HG03432 (cell line): ENCODE results near the gene MARCHF11.

Experiments
- ATAC-seq: cut with Tn5 transposase; IDR thresholded peaks from one replicate; pipeline ENCODE4 v1.9.1; 2021; ENCODE audit warnings: mild to moderate bottlenecking, moderate library complexity; ENCODE audit not compliant: unreplicated experiment

The MARCHF11 gene

DNA sequence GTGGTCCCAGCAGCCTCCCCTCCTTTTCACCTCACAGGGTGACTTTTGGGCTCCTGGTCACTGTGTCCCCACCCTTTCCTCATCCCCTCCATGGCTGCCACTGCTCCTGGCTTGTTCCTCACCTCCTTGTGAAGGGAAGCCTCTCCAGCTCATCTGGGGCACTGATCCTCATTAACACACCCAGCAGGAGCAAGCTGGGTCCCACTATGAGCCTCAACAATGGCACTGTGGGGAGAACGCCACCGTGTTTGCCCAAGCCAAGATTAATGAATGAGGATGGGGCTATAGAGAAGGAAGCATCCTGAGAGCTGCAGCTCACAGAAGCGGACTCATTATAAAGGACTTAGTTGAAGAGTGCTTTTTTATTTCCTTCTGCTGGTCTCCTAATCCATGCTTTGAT, 118.4 kb downstream of the MARCHF11 start:
- ATAC-seq = no peak

- ATAC-seq = no peak
Observed at GRCh38 chr5:16057277-16057676, 122.3 kb downstream of the MARCHF11 start.

DNA sequence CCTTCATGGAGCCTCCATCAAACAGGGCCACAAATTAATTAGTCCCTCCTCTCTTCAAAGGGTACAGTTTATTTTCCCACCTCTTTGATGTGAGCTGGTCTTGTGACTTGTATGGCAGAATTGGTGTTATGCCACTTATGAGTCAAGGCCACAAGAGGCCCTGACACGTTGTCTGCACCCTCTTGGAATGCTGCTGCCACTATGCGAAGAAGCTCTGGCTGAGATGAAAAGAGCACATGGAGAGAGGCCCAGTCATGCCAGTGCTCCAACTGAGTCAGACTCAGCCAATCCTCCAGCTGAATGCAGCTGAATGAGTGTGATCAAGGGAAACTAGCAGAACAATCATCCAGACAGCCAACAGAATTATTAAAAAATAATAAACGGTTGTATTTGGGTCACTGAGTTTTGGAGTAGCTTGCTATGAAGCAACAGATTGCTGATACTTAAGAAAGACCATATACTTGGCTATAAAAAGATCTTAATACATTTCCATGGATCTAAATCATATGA, 128.3 kb downstream of the MARCHF11 start:
- no peak for ATAC-seq

DNA sequence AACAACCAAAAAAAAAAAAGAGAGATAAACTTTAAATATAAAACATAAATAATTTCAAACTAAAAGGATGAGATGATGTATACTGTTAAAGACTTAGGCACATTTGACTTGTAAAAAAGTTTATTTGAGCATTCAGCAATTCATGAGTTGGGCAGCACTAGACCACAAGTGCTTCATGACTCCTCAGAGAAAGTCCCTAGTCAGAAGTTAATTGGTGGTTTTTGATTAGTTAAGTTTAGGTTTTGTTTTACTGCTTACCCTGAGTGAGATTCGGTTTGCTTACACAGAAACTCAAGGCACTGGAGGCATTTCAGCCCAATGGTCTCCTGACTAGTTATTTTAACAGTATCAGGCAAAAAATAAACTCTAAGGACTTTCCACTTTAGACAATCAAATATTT, 129.2 kb downstream of the MARCHF11 start:
- ATAC-seq = no peak

DNA sequence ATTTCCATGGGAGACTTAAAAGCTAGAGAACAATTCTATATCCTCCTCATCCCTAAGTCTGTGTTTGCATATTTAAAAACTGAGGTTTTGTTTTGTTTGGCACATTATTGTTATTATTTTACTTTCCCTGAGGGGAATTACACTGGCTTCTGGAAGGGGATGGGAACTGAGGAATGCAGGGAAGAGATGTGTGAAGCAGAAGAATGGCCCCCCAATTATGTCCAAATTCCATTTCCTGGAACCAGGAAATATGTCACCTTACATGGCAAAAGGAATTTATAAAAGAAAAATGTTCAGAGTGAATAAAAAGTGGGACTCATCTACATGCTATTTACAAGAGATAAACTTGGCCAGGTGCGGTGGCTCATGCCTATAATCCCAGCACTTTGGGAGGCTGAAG, 129.8 kb downstream of the MARCHF11 start:
- no peak for ATAC-seq

- no peak for ATAC-seq
Observed at GRCh38 chr5:16048132-16048531, 131.5 kb downstream of the MARCHF11 start.

GRCh38 chr5:16043349-16043965, 136.1 kb downstream of the MARCHF11 start:
- ATAC-seq = no peak

- no peak for ATAC-seq
Observed at GRCh38 chr5:16037121-16037845, 142.3 kb downstream of the MARCHF11 start.

GRCh38 chr5:16034319-16035001, 145.1 kb downstream of the MARCHF11 start:
- no peak for ATAC-seq

- no peak for ATAC-seq
Observed at GRCh38 chr5:16033187-16033925, 146.2 kb downstream of the MARCHF11 start.

DNA sequence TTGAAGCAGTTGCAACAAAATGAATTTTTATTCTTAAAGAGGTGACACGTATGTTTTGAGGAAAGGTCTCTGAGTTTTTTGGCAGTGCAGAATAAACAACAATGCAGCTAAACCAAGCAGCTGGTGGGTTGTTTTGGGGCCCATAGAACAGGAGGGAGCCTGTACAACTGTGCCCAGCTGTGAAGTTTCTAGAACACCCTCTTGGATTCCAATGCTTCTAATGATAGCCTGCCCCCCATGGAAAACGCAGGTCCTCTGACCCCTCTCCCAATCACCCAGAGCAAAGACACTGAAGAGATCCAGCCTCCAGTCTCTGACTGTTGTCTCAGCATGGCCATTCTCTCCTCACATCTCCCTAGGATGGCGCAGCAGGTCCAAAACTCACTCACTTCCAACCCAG, 150.9 kb downstream of the MARCHF11 start:
- ATAC-seq = no peak

DNA sequence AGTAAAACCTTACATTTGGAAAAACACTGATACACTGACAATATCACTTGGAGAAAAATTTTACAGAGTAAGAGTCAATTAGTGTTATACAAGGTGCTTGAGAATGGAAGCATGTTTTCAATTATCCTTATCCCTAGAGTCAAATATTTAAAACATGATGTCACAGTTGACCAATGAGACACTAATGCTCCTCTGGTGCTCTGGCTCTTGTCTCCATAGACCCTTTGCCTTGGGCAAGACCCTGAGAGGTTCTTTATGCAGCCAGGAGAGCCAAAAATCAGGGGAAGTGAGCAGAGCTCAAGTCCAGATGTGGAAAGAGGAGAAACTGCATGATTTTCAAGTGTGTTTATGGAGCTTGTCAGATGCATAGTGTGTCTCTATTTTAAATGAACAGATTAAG, 153.9 kb downstream of the MARCHF11 start:
- ATAC-seq = no peak

- no peak for ATAC-seq
Observed at GRCh38 chr5:16018970-16019369, 160.6 kb downstream of the MARCHF11 start.

DNA sequence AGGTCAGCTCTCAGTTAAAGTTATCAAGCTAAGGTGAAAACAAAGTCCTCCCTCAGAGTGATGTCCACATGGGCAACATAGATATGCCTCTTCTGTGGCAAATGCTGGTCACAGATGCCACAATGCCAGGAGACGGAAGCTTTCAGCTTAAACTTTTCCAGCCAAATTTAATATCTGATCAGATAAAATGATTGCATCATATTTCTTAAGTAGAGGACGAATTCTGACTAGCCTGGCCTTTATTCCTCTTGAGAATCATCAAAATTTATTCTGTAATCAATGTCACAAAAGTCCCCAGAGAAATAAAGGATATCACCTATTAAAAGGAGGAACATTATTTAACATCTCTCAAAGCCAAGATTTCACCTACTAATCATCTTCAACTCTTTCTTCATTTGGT, 161.9 kb downstream of the MARCHF11 start:
- ATAC-seq = no peak
